Cardiac muscle cell (in vitro differentiated cells and primary cell): ENCODE results near the gene ORC1. TPM values are rescaled to one million over a fixed set of nuclear protein-coding genes. Genes with fewer than 3 reads are reported as not detected.

Experiments used
- DNase-seq, 2 donors: peaks; one replicate each; pipeline versions ENCODE4 v3.0.0 to v3.0.0-alpha.2; 2010 to 2017; ENCODE audit warnings: low read depth in 1 of 2, low spot score in 1 of 2
- H3K27ac ChIP-seq: fragments of 200-600 bp; sonication (generic); 2 replicates; pipeline ENCODE4 v1.5.1; 2016
- H3K27me3 ChIP-seq: fragments of 200-600 bp; sonication (generic); 2 replicates; pipeline ENCODE4 v1.6.0; 2016; ENCODE audit warnings: control low read depth
- H3K36me3 ChIP-seq: fragments of 200-600 bp; sonication (generic); 2 replicates; pipeline ENCODE4 v1.5.1; 2016; ENCODE audit warnings: control low read depth
- H3K4me1 ChIP-seq: fragments of 200-600 bp; sonication (generic); 2 replicates; pipeline ENCODE4 v1.8.1; 2017; ENCODE audit warnings: low read depth, mild to moderate bottlenecking, mixed run types
- H3K4me3 ChIP-seq: fragments of 200-600 bp; sonication (generic); 2 replicates; pipeline ENCODE4 v1.5.1; 2016; ENCODE audit warnings: mild to moderate bottlenecking
- H3K9me3 ChIP-seq: fragments of 200-600 bp; sonication (generic); 2 replicates; pipeline ENCODE4 v1.5.1; 2017; ENCODE audit warnings: low read depth, mild to moderate bottlenecking, control low read depth
- CTCF ChIP-seq: IDR thresholded peaks from 2 replicates; pipeline ENCODE4 v1.5.1; 2012; ENCODE audit warnings: low read depth, mild to moderate bottlenecking, low read length
- polyA plus RNA-seq: library from polyadenylated mRNA; unstranded; fragments of >200 nt; fragmentation: Nextera tagmentation; extraction: Ambion mirVana; gene quantifications from 2 replicates; pipeline ENCODE4 v1.2.1, GENCODE V29; 2016
- total RNA-seq: library from RNA; depleted of rRNA; stranded (reverse); fragments of >200 nt; gene quantifications from 2 replicates; pipeline ENCODE4 v1.2.3, GENCODE V29; 2016

The ORC1 gene
- total and polyA plus RNA-seq, 2 experiments from 2014 or later = 2.2 to 3.4 TPM

GRCh38 chr1:52334906-52335528 lies 69.2 kb downstream of the ORC1 start:
- no peak for DNase-seq
- H3K4me1 ChIP-seq = no peaks in the 10 kb centered on the region
- no peak overlapping the region for H3K4me3 ChIP-seq
- TF ChIP-seq CTCF = no peak
- H3K9me3 ChIP-seq = no peaks in the 10 kb centered on the region
- H3K27me3 ChIP-seq = no peaks in the 10 kb centered on the region
- H3K36me3 ChIP-seq = peaks cover 7% of the 10 kb centered on the region
- no peak overlapping the region for H3K27ac ChIP-seq

GRCh38 chr1:52332411-52332810 lies 71.8 kb downstream of the ORC1 start:
- TF ChIP-seq CTCF = no peak
- H3K4me3 ChIP-seq = no peak overlapping the region

DNA sequence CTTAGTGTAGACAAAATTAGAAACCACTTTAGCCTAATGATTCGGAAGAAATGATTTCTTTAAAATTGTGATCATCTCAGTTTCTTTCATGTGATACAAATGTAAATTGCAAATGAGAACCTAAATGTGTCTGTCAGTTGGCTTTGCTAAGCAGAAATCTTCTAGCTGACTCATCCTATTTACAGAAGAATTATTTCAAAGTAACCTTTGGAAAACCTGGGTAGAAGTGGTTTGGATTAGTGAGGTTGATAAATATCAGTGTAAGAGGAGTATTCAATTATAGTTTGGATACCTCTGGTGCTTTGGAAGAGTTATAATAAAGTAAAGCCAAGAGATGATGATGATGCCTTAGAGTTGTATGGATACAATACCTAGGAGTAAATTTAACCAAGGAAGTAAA lies 75.6 kb downstream of the ORC1 start:
- no peak for DNase-seq
- no peak for TF ChIP-seq CTCF

More at GRCh38 chr1:52332411-52332810, 71.8 kb downstream of the ORC1 start:
- Histone ChIP-seq H3K27me3 (no peaks in the 10 kb centered on the region), H3K36me3 (no peaks in the 10 kb centered on the region), H3K9me3 (no peaks in the 10 kb centered on the region), H3K4me1 (no peaks in the 10 kb centered on the region), H3K27ac (no peak overlapping the region)
- DNase-seq = no peak

DNA sequence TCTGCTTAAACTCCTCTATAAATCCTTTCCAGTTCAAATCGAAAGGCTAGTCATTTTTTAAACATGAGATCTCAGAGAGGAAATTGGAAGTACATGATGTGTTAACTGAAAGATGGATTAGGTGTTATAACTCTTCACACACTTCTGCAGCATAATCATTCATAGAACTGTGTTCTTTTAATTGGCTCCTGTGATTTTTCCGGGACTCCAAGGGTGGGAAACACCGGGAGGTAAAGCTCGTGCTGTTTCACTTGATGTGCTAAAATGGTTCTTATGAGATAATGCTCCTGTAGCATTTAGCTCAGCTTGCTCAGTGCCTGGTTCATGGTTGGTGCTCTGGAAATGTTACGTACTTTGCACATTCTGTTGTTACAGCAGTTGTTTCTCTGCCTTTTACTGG lies 78.4 kb downstream of the ORC1 start:
- Histone ChIP-seq H3K27ac (no peak overlapping the region), H3K4me3 (no peak overlapping the region), H3K9me3 (no peaks in the 10 kb centered on the region), H3K27me3 (no peaks in the 10 kb centered on the region), H3K4me1 (no peaks in the 10 kb centered on the region), H3K36me3 (no peaks in the 10 kb centered on the region)
- TF ChIP-seq CTCF = no peak
- no peak for DNase-seq

More for the DNA sequence above, 75.6 kb downstream of the ORC1 start:
- Histone ChIP-seq H3K27ac (no peak overlapping the region), H3K36me3 (no peaks in the 10 kb centered on the region), H3K4me3 (no peak overlapping the region), H3K4me1 (no peaks in the 10 kb centered on the region), H3K9me3 (no peaks in the 10 kb centered on the region), H3K27me3 (no peaks in the 10 kb centered on the region)

- Histone ChIP-seq H3K4me3 (no peak overlapping the region), H3K9me3 (no peaks in the 10 kb centered on the region), H3K27ac (no peak overlapping the region), H3K36me3 (no peaks in the 10 kb centered on the region), H3K4me1 (no peaks in the 10 kb centered on the region), H3K27me3 (no peaks in the 10 kb centered on the region)
- TF ChIP-seq CTCF = no peak
- no peak for DNase-seq
These were observed 80.5 kb downstream of the ORC1 start for GRCh38 chr1:52323731-52324130.

Other genes starting within 250 kb of the ORC1 start
- 15.0 and 16.8 TPM in 2 replicates for gene CC2D1B, start 38.2 kb downstream of the ORC1 start, total RNA-seq
- 4.8 and 14.4 TPM in 2 replicates for gene CC2D1B, start 38.2 kb downstream of the ORC1 start, polyA plus RNA-seq
- gene PRPF38A, start 179 bp upstream of the ORC1 start, total RNA-seq = 18.0 and 18.9 TPM in 2 replicates
- gene PRPF38A, start 179 bp upstream of the ORC1 start, polyA plus RNA-seq = 43.4 and 53.4 TPM in 2 replicates
- 44.5 and 93.3 TPM in 2 replicates for gene TUT4, start 148.7 kb upstream of the ORC1 start, total RNA-seq
- 42.6 and 73.5 TPM in 2 replicates for gene TUT4, start 148.7 kb upstream of the ORC1 start, polyA plus RNA-seq
- 38.8 and 45.0 TPM in 2 replicates for gene GPX7, start 197.9 kb upstream of the ORC1 start, total RNA-seq
- gene GPX7, start 197.9 kb upstream of the ORC1 start, polyA plus RNA-seq = 14.4 and 30.5 TPM in 2 replicates
- gene SHISAL2A, start 228.7 kb upstream of the ORC1 start, total RNA-seq = not detected in 2 replicates
- gene SHISAL2A, start 228.7 kb upstream of the ORC1 start, polyA plus RNA-seq = not detected in 2 replicates